ENCODE measurements around the gene ABCF3.

ABCF3 gene

GRCh38 chr3:184189421-184189820 lies 3.4 kb downstream of the ABCF3 start:
- no peak for DNase-seq

GRCh38 chr3:184192889-184193288 lies 6.9 kb downstream of the ABCF3 start:
- DNase-seq = no peak

- no peak for DNase-seq
Observed at GRCh38 chr3:184193991-184194539, 8.1 kb downstream of the ABCF3 start.

- DNase-seq = no peak
Observed at GRCh38 chr3:184196536-184196935, 10.5 kb downstream of the ABCF3 start.

- no peak for DNase-seq
Observed at GRCh38 chr3:184198509-184198908, 12.5 kb downstream of the ABCF3 start.

- no peak for DNase-seq
Observed at GRCh38 chr3:184200825-184201224, 14.8 kb downstream of the ABCF3 start.

- DNase-seq = no peak
Observed at GRCh38 chr3:184203526-184203925, 17.5 kb downstream of the ABCF3 start.

GRCh38 chr3:184209146-184209923 lies 23.3 kb downstream of the ABCF3 start:
- no peak for DNase-seq

- DNase-seq = no peak
Observed at GRCh38 chr3:184211297-184211696, 25.3 kb downstream of the ABCF3 start.

GRCh38 chr3:184211718-184212117 lies 25.7 kb downstream of the ABCF3 start:
- DNase-seq = no peak

- no peak for DNase-seq
Observed at GRCh38 chr3:184218814-184219213, 32.8 kb downstream of the ABCF3 start.

GRCh38 chr3:184222521-184222920 lies 36.5 kb downstream of the ABCF3 start:
- no peak for DNase-seq

GRCh38 chr3:184223946-184224345 lies 37.9 kb downstream of the ABCF3 start:
- DNase-seq = no peak

GRCh38 chr3:184227481-184227935 lies 41.5 kb downstream of the ABCF3 start:
- DNase-seq = peak; percentile 71

GRCh38 chr3:184228376-184229137 lies 42.6 kb downstream of the ABCF3 start:
- DNase-seq = no peak

- DNase-seq = peak; percentile 77
Observed at GRCh38 chr3:184229394-184230080, 43.5 kb downstream of the ABCF3 start, which contains the start of gene VWA5B2. TSS of gene VWA5B2 (plus strand) at chr3:184229585. CDS start at chr3:184230529, 944 bp downstream.

- no peak for DNase-seq
Observed at GRCh38 chr3:184230081-184230602, 44.1 kb downstream of the ABCF3 start.

GRCh38 chr3:184230603-184231528 lies 44.9 kb downstream of the ABCF3 start:
- no peak for DNase-seq

GRCh38 chr3:184231671-184232070 lies 45.7 kb downstream of the ABCF3 start:
- DNase-seq = no peak

GRCh38 chr3:184233127-184233843 lies 47.3 kb downstream of the ABCF3 start:
- DNase-seq = no peak

GRCh38 chr3:184234224-184234623 lies 48.2 kb downstream of the ABCF3 start:
- DNase-seq = no peak

All from stimulated activated CD8-positive, alpha-beta memory T cell treated with anti-CD3 and anti-CD28 coated beads, Interleukin-4, amount 100 ng/mL, for 48 hours (primary cell).